GM19023 (cell line): Measurements from ENCODE around the gene C20orf141.
"Not testable (repeated sequence)": the region's sequence is repeated elsewhere in the genome, so short reads cannot be mapped to it uniquely, and the experiment has no call there.

Experiments used
- ATAC-seq: cut with Tn5 transposase; IDR thresholded peaks from one replicate; pipeline ENCODE4 v1.9.1; 2021; ENCODE audit warnings: mild to moderate bottlenecking, moderate library complexity; ENCODE audit not compliant: unreplicated experiment

The C20orf141 gene

GRCh38 chr20:2799271-2799670 lies 15.5 kb upstream of the C20orf141 start:
- ATAC-seq, result no peak

GRCh38 chr20:2799688-2800520 lies 14.9 kb upstream of the C20orf141 start:
- ATAC-seq, result peak; percentile 24

- peak; percentile 36 for ATAC-seq
Measured at GRCh38 chr20:2800521-2801285, 14.1 kb upstream of the C20orf141 start, which contains the start of gene CPXM1. TSS of gene CPXM1 (minus strand) at chr20:2800627. CDS start at chr20:2800572, 55 bp downstream.

- ATAC-seq, result peak; percentile 6
Measured at GRCh38 chr20:2801286-2801728, 13.5 kb upstream of the C20orf141 start.

GRCh38 chr20:2804041-2804828 lies 10.6 kb upstream of the C20orf141 start:
- no peak for ATAC-seq

- ATAC-seq, result no peak
Measured at GRCh38 chr20:2804852-2805688, 9.7 kb upstream of the C20orf141 start.

GRCh38 chr20:2805689-2806350 lies 9.0 kb upstream of the C20orf141 start:
- ATAC-seq, result no peak

GRCh38 chr20:2806351-2806701 lies 8.5 kb upstream of the C20orf141 start:
- no peak for ATAC-seq

GRCh38 chr20:2807019-2807418 lies 7.8 kb upstream of the C20orf141 start:
- no peak for ATAC-seq

GRCh38 chr20:2807929-2808328 lies 6.9 kb upstream of the C20orf141 start:
- not testable (repeated sequence) for ATAC-seq

- ATAC-seq, result no peak
Measured at GRCh38 chr20:2809690-2810089, 5.1 kb upstream of the C20orf141 start.

- no peak for ATAC-seq
Measured at GRCh38 chr20:2812189-2812588, 2.6 kb upstream of the C20orf141 start.

GRCh38 chr20:2814076-2814475 lies 711 bp upstream of the C20orf141 start:
- ATAC-seq, result no peak

- no peak for ATAC-seq
Measured at GRCh38 chr20:2815242-2815900, 584 bp downstream of the C20orf141 start.

GRCh38 chr20:2816030-2816582 lies 1.3 kb downstream of the C20orf141 start, which contains the start of gene TMEM239:
TSS of gene TMEM239 (plus strand) at chr20:2816364. CDS start at chr20:2816555, 191 bp downstream.
- ATAC-seq, result no peak

GRCh38 chr20:2816583-2817340 lies 2.0 kb downstream of the C20orf141 start:
- ATAC-seq, result no peak

GRCh38 chr20:2817341-2817726 lies 2.5 kb downstream of the C20orf141 start:
- no peak for ATAC-seq
